GM12873 (cell line): Measurements from ENCODE around the gene C12orf75.

Experiments
- CTCF ChIP-seq: IDR thresholded peaks from 2 replicates; pipeline ENCODE4 v1.5.1; 2012; ENCODE audit warnings: low read depth, mild to moderate bottlenecking, moderate library complexity, low read length, control low read depth; ENCODE audit not compliant: insufficient read depth; ENCODE audit errors: missing control alignments

Gene C12orf75

GRCh38 chr12:105289114-105289904 is 41.2 kb upstream of the C12orf75 start:
- no peak for TF ChIP-seq CTCF

GRCh38 chr12:105291531-105291930 is 39.0 kb upstream of the C12orf75 start:
- TF ChIP-seq CTCF = no peak

GRCh38 chr12:105292705-105293104 is 37.8 kb upstream of the C12orf75 start:
- TF ChIP-seq CTCF = no peak

- TF ChIP-seq CTCF = no peak
Measured at GRCh38 chr12:105293187-105293586, 37.3 kb upstream of the C12orf75 start.

GRCh38 chr12:105294161-105294560 is 36.3 kb upstream of the C12orf75 start:
- no peak for TF ChIP-seq CTCF

GRCh38 chr12:105294886-105295479 is 35.5 kb upstream of the C12orf75 start:
- TF ChIP-seq CTCF = no peak

GRCh38 chr12:105296116-105297089 is 34.1 kb upstream of the C12orf75 start:
- TF ChIP-seq CTCF = no peak
